WI38 (cell line): ENCODE results near the gene ELMO2.

Source experiments
- H3K4me3 ChIP-seq: 2 replicates; pipeline ENCODE4 v1.5.1; 2011; ENCODE audit warnings: low read depth, mild to moderate bottlenecking, control low read depth, low read length
- TF ChIP-seq, protein P1 (sequence below): IDR thresholded peaks from 2 replicates; pipeline ENCODE4 v1.5.1; 2012; ENCODE audit warnings: low read depth, mild to moderate bottlenecking, control low read depth, low read length

ELMO2 gene

DNA sequence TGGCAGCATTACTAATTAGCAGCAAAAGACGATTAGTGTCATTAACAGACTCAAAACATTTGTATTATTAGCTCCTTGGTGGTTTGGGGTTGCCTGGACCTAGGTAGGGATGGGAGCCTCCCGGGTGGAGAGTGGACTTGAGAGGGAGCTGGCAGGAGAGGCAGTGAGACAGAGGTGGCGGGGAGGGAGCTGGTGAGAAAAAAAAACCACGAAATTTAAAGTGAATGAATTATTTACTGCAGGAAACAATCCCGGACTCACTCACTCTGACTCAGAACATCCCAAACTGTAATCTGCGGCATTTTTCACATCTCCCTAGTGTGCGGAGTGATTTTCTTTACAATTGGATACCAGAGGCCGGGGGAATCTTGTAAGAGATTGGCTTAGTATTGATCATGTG, 83.8 kb downstream of the ELMO2 start:
- H3K4me3 ChIP-seq, result no peak overlapping the region
- TF ChIP-seq, protein P1, sequence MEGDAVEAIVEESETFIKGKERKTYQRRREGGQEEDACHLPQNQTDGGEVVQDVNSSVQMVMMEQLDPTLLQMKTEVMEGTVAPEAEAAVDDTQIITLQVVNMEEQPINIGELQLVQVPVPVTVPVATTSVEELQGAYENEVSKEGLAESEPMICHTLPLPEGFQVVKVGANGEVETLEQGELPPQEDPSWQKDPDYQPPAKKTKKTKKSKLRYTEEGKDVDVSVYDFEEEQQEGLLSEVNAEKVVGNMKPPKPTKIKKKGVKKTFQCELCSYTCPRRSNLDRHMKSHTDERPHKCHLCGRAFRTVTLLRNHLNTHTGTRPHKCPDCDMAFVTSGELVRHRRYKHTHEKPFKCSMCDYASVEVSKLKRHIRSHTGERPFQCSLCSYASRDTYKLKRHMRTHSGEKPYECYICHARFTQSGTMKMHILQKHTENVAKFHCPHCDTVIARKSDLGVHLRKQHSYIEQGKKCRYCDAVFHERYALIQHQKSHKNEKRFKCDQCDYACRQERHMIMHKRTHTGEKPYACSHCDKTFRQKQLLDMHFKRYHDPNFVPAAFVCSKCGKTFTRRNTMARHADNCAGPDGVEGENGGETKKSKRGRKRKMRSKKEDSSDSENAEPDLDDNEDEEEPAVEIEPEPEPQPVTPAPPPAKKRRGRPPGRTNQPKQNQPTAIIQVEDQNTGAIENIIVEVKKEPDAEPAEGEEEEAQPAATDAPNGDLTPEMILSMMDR, result no peak

- TF ChIP-seq, protein P1, result no peak
- H3K4me3 ChIP-seq, result no peak overlapping the region
Measured at GRCh38 chr20:46317685-46318177, 88.7 kb downstream of the ELMO2 start.

- no peak overlapping the region for H3K4me3 ChIP-seq
- TF ChIP-seq, protein P1, result no peak
Measured at GRCh38 chr20:46316984-46317684, 89.3 kb downstream of the ELMO2 start.
